Measurements from ENCODE around the gene SPIRE2.
"Not testable (repeated sequence)": the region's sequence is repeated elsewhere in the genome, so short reads cannot be mapped to it uniquely, and the experiment has no call there.

SPIRE2 gene

DNA sequence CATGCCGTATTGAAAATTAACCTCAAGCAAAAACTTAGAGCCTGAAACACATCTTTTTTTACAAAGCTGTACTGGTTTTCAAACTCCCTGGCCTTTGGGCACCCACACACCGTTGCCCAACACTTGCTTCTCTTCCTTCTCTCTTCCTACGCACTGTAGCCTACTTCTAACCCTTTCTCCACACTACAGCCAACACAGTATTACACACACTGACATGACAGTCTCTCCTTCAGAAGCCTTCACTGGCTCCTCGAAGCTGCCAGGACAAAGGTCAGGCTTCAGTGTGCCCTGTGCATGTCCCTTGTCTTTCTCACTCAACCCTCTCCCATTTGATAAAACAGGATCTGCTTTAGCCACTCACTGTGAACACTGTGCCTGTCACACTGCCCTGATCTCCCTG lies 19.8 kb upstream of the SPIRE2 start:
- DNase-seq: no peak

GRCh38 chr16:89811321-89811720 lies 17.0 kb upstream of the SPIRE2 start:
- no peak for DNase-seq

DNA sequence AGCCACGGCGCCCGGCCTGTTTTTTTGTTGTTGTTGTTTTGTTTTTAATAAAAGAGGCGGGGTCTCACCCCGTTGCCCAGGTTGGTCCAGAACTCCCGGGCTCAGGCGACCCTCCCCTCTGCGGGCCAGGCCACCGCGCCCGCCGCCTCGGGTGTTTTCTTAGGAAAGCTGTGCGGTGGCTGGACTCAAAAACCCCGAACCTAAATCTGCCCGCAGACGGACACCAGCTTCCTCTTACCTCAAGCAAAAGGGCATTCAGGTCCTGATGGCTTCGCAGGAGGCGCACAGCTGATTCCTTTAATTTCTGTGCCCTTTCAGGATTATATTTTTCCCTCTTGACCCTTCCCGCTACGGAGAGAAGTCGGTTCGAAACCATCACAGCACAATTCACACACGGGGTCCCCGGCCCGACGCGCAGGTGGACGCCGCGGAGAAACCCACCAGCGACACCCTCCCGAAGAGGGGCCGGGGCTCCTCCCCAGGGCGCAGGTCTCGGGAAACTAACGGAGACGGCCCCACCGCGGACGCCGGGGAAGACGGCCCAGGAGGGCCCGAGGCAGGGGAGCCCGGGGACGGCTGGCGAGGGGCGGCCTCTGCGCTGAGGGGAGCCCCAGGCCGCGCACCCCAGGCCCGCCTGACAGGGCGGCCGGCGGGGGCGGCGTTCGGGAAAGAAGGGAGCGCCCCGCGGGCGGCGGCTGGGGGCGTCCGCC lies 12.5 kb upstream of the SPIRE2 start:
- no peak for DNase-seq

DNA sequence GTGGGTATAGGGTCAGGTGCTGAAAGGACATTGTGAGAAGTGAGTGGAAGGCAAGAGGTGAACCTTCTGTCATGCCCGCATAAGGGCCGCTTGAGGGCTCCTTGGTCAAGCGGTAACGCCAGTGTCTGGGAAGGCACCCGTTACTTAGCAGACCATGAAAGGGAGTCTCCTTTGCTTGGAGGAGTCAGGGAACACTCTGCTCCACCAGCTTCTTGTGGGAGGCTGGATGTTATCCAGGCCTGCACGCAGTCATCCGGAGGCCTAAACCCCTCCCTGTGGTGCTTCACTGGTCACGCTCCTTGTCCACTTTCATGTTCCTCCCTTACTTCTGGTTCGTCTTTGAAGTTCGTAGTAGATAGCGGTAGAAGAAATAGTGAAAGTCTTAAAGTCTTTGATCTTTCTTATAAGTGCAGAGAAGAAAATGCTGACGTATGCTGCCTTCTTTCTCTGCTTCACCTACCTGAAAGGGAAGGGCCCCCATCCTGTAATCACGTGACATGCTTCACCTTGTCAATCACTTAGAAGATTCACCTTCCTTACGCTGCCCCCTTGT lies 9.3 kb upstream of the SPIRE2 start:
- not testable (repeated sequence) for DNase-seq

DNA sequence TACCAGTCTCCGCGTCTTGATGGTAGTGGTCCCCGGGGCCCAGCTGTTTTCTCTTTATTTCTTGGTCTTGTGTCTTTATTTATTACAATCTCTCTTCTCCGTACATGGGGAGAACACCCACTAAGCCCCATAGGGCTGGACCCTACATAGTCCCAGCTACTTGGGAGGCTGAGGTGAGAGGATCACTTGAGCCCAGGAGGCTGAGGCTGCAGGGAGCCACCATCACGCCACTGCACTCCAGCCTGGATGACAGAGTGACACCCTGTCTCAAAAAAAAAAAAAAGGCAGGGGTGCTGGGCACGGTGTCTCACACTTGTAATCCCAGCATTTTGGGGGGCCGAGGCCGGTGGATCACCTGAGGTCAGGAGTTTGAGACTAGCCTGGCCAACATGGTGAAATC lies 8.8 kb upstream of the SPIRE2 start:
- DNase-seq: not testable (repeated sequence)

DNA sequence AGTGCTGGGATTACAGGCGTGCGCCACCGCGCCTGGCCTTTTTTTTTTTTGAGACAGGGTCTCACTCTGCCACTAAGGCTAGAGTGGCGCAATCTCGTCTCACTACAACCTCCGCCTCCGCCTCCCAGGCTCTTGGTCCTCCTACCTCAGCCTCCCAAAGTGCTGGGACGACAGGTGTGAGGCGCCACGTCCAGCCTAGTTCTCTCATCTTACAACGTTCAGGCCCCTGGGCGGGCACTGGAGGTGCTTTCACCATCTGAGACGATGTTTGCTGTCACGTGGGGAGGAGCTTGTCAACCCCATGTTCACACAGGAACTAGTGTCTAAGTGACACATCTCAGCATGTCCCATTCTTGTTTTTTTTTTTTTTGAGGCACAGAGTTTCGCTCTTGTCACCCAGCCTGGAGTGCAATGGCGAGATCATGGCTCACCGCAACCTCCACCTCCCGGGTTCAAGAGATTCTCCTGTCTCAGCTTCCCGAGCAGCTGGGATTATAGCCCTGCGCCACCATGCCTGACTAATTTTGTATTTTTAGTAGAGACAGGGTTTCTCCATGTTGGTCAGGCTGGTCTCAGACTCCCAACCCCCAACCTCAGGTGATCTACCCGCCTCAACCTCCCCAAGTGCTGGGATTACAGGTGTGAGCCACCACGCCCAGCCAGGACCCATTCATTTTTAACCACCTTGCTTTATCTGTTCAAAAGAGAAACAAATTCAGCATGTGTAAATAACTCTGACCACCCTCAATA lies 6.7 kb upstream of the SPIRE2 start:
- no peak for DNase-seq

- DNase-seq: no peak
Observed at GRCh38 chr16:89822188-89823086, 5.8 kb upstream of the SPIRE2 start.

GRCh38 chr16:89823087-89823823 lies 5.0 kb upstream of the SPIRE2 start:
- no peak for DNase-seq

- not testable (repeated sequence) for DNase-seq
Observed at GRCh38 chr16:89823824-89824148, 4.5 kb upstream of the SPIRE2 start.

GRCh38 chr16:89826531-89827382 lies 1.5 kb upstream of the SPIRE2 start:
- DNase-seq: no peak

DNA sequence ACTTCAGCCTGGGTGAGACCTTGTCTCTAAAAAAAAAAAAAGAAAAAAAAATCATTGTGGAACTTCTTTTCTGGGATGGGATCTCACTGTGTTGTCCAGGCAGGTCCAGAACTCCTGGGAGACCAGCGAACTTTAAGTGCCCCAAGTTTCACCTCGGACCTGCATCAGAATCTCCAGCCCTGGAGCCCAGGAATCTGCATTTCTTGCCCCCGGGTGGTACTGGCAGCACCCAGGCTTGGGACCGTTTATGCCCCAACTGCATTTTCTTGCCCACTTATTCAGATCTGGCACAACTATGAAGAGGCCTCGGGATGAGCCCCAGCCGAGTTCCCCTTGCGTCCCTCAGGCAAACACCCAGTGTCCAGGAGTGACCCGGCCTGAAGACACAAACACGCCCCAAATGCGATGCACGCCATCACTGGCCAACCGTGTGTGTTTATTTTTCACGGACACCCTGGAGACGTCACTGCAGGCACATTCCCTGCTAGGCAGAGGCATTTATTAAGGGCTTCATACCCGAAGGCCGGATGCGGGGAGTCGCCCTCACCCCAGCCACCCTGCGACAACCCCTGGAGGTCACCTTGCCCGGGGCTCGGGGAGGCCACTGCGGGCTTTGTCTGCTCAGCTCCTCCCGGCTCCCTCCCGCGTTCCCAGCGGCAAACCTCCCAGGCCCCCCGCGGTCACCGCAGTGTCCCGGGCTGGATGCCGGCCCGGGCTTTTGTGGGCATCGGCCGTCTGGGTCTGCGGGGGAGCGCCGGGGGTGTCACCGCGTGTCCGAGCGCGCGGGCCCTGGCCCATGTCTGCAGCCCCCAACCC lies 684 bp upstream of the SPIRE2 start:
- DNase-seq: peak in 43 of 58 donors; percentile 7 to 84 (median 37)

DNA sequence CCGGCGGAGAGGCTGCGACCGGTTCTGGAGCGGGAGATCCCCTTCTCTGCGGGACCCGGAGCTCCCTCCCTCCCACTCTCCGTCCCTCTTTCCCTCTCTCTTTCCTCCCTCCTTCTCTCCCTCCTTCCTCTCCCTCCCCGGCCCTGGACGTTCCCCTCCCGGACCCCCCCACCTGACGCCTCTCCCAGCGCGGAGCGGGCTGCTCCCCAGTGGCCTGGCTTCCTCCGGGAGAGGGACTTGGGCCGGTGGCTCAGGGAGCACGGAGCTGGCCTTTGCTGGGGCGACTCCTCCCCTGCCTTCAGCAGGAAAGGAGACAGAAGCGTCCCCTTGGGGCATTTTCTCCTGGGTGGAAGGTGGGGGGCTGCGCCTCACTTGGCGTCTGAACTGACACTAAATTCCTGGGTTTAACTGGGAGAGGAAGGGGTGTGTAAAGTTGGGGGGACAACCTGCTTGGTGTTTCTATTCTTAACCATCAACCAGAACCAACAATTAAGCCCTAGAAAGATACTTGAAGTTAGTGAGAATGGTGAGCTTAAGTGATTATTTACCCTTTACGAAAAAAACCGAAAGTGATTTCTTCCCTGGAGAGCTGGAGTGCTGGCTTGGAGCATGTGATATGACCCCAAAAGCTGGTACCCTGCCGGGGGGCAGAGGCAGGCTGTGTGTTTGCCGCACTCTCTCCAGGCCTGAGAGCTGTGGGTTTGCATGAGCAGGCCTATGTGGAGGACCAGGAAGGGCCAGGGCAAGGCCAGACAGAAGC lies 775 bp downstream of the SPIRE2 start:
- peak in 8 of 58 donors; percentile 4 to 45 (median 24) for DNase-seq

DNA sequence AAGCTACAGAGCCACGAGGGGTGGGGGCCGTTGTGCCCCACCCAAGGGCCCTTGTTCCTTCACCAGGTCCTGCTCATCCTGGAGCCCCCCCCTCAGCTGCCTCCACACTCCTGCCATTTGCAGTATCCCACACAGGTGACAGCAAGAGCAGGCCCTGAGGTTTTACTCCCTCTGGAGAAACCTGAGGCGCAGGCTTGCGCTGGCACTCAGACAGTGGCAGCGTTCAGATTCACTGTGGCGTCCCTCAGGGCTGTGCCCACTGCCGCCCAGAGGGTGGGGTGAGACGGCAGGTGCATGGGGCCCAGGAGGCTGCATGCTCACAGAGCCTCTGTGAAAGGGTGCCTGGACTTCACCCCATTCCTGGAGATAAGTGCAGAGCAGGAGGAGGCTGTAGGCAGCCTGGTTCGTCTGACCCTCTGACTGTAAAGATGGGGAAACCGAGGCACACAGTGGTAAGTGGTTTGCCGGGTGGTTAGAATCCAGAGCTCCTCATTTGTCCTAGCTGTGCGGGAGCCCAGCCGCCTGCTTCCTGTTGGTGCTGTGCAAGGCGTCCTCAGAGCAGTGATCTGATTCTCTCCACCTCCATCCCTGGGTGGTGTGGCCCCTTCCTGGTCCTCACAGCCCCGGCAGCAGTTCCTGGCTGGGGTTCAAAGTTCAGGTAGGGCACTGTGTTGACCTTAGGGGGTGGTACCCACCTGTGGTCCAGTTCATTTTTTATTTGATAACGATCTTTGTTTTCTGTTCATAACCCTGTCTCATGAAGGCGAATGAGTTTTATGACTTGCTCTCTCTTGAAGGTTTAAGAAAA lies 1.6 kb downstream of the SPIRE2 start:
- no peak for DNase-seq

GRCh38 chr16:89831810-89832328 lies 3.6 kb downstream of the SPIRE2 start:
- no peak for DNase-seq

DNA sequence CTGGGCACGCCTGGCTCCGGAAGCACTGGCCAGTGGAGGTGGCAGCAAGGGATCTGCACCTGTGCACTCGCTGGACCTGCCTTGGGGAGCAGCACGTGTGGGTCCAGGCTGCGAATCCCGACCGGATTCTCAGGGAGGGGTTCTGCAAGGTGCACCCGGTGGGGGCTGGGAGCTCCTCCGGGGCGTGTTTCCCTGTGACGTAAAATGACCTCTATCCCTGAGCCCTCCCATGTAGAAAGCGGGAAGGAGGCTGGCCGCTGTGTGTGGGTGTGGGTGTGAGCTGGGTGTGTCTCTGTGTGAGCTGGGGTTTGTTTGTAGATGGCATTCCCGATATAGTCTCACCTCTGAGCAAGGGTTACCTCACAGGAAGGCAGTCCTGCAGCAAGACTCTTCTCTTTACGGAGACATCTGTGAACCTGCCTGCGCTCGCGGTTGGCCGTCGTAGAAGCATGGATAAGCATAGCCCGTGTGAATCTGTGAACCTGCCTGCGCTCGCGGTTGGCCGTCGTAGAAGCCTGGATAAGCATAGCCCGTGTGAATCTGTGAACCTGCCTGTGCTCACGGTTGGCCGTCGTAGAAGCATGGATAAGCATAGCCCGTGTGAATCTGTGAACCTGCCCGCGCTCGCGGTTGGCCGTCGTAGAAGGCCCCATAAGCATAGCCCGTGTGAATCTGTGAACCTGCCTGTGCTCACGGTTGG lies 5.5 kb downstream of the SPIRE2 start:
- DNase-seq: not testable (repeated sequence)

- not testable (repeated sequence) for DNase-seq
Observed at GRCh38 chr16:89834813-89835363, 6.6 kb downstream of the SPIRE2 start.
